D721Med (cell line): ENCODE measurements around the gene CPS1.

Experiments
- DNase-seq: peaks from one replicate; pipeline ENCODE4 v3.0.0; 2011; ENCODE audit warnings: low spot score; ENCODE audit not compliant: insufficient read length
- FAIRE-seq: peaks from 2 replicates; lab custom pipeline; 2011; peaks lifted over from hg19 to GRCh38; lab: Jason Lieb, UNC
- CTCF ChIP-seq: IDR thresholded peaks from 2 replicates; pipeline ENCODE4 v1.5.1; 2012; ENCODE audit warnings: mild to moderate bottlenecking, control low read depth; ENCODE audit not compliant: insufficient read depth; ENCODE audit errors: missing control alignments

The CPS1 gene

DNA sequence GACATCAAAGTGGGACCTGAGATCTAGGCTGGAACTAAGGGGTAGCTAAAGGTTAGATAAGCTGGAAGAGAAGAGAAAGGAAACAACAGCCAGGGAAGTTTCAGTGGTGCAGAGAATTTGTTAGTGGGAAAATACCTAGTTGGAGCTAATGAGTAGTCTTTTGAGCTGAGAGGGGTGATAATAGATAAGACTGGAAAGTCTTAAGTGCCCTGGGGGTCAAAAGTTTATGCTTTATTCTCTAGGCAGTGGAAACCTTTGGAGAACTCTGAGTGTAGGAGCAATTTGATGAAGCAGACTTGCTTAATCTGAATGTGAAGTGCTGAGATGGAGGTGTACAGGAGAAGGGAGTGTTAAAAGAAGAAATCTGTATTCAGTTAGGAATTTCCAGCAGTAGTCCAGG, 90.8 kb downstream of the CPS1 start:
- DNase-seq (no peak), FAIRE-seq (no peak)
- no peak for TF ChIP-seq CTCF

DNA sequence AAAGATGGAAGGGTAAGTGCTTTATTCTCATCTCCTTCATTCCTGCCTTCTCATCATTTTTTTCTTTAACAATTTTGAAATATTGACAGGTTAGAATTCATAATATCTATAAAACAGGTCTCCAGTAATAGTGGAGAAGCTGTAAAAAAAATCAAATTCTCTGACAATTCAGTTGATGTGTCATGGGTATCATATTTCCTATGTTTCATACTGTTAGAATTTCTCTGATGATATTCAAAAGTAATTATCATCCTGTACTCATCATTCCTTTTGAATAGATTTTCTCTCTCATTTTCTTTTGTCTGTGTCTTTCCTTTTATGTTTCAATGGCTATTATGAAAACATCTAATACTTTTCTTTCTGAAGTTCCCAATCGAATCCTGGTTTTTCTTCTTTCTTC, 97.7 kb downstream of the CPS1 start:
- FAIRE-seq, result peak; percentile 6
- no peak for TF ChIP-seq CTCF
- no peak for DNase-seq

DNA sequence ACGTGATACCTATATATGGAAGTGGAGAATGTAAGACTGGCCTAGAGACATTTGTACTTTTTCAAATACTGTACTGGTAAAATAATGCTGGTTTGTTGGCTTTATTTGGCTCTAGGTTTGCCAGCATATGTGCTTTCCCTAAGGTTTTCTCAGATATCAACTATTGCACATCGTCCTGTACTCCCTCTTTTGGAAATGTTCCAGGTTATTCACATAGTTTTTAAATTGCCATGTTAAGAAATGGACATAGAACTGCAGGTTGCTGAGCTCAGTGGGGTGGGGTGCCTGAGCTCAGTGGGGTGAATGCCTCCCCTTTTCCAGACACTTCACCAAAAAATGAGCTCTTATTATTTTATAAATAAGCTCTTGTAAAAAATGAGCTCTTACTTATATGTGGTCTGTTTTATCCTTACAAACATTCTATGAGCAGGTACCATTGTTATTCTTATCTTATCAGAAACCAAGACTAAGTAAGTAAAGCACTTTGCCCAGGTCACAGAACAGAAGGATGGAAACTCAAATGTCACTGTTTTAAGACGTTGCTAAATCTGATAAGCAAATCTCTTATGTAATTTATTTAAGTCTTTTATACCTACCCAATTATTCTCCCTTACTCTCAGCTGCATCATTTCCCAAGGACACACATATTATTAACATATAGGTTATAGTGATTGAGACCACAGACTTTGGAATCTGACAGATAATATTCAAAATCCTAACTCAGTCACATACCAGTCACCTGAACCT, 99.0 kb downstream of the CPS1 start:
- no peak for DNase-seq
- no peak for FAIRE-seq
- TF ChIP-seq CTCF, result no peak

DNA sequence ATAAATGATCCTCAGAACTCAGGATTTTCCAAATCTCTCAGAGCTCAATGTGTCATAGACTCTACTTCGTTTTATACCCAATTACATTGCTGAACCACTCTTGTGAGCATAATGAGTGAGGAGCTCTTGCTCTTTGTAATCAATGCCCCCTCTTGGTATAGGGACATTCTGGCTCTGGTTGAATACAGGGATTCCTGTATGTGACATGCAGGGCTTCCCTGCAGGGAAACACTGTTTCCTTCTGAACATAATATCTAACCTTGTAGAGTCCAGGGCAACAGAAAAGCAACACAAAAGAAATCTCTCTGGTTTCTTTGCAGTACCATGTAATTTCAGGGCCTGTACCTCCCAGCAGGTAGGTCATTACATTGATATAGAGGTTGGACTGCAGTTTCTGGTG, 101.5 kb downstream of the CPS1 start:
- no peak for FAIRE-seq
- no peak for TF ChIP-seq CTCF
- no peak for DNase-seq

GRCh38 chr2:210660751-210661150, 104.4 kb downstream of the CPS1 start:
- DNase-seq (no peak), FAIRE-seq (no peak)
- no peak for TF ChIP-seq CTCF

GRCh38 chr2:210662560-210662959, 106.2 kb downstream of the CPS1 start:
- no peak for TF ChIP-seq CTCF
- FAIRE-seq, result no peak
- DNase-seq, result no peak

DNA sequence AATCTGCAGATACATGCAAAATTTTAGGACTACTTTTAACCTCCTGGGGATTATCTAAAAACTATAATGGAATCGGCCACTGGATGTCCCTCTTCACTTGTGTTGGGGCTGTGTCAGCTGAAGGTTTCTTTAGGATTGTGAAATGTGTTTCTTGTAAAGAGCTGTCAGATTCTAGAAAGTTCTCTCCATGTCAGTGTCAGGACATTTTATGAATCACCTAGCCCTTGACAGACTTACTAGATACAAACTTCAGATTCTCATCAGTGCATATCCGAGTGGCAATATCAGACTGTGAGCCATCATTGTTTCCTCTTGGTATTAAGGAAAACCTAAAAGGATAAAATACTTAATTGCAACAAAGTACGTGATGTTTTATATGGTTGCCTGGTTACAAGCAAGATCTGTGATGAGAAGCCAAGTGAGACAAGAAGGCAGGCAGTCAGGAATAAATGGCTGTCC, 107.3 kb downstream of the CPS1 start:
- DNase-seq (no peak), FAIRE-seq (peak; percentile 88)

More for the DNA sequence above, 107.3 kb downstream of the CPS1 start:
- peak; percentile 51 for TF ChIP-seq CTCF
